Measurements from ENCODE around the gene SYTL3. TPM values are rescaled to one million over a fixed set of nuclear protein-coding genes. Genes with fewer than 3 reads are reported as not detected.
A peak's percentile ranks its signal among the peaks of the same experiment; 100 is the strongest.

Gene SYTL3
- total and polyA plus RNA-seq, 2 donors from 2014 or later: 3.1 to 16.0 TPM

DNA sequence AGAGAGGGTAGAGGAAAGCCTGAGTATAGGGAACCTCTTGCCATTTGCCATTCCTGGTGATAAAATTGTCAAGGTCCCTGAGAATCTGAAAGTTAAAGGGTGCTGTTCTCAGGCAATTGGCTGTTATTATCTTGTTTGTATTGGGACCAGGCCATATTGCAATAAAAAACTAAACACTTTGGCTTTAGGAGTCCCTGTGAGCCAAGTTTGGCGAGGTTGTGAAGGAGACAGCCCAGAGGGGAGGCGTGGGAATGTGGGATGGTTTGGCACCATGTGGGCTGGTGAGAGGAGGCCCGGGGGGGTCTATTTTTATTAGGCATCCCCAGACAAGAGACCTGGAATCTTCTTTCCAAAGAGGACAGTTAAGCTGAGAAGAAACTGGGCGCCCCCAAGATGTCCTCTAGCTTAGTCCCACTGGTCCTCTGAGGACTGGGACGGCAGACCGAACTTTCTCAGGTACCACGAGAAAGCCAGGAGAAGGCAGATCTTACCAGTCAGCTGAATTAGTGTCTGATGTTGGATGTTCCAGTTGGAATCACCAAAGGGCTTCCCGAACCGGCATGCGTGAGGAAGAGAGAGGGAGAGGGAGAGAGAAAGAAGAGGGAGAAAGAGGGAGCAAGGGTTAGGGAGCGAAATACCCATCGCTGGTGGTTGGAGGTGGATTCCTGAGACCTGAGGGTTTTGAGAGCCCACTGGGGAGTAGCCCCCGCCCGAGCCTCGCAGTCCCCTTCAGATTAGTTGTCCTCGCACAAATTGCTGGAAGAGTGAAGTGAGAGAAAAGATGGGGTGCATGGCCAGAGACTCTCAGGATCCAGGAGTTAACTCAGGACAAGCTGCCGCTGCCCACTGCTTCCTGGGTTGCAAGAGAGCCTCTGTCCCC, 29.7 kb upstream of the SYTL3 start:
- intact Hi-C loops (cut with DNase I): no loop called here
- no peaks in the 10 kb centered on the region for H3K27me3 ChIP-seq (ENCODE audit: control insufficient read depth, insufficient read depth, low read length)
- DNase-seq (peak in 1 of 5 donors; percentile 36), FAIRE-seq (no peak)
- no peak overlapping the region for H3K4me3 ChIP-seq (ENCODE audit: low read length in 3 of 3)
- H3K36me3 ChIP-seq (ENCODE audit: control insufficient read depth in 2 of 3, insufficient read depth in 3 of 3, low read length in 3 of 3): peaks cover 0 to 3% (median 0%) of the 10 kb centered on the region in 3 donors
- H3K27ac ChIP-seq (ENCODE audit: low read depth in 2 of 2, low read length in 2 of 2): no peak overlapping the region
- no peak overlapping the region for H3K9ac ChIP-seq (ENCODE audit: low read length in 3 of 3)
- TF ChIP-seq, protein P1, sequence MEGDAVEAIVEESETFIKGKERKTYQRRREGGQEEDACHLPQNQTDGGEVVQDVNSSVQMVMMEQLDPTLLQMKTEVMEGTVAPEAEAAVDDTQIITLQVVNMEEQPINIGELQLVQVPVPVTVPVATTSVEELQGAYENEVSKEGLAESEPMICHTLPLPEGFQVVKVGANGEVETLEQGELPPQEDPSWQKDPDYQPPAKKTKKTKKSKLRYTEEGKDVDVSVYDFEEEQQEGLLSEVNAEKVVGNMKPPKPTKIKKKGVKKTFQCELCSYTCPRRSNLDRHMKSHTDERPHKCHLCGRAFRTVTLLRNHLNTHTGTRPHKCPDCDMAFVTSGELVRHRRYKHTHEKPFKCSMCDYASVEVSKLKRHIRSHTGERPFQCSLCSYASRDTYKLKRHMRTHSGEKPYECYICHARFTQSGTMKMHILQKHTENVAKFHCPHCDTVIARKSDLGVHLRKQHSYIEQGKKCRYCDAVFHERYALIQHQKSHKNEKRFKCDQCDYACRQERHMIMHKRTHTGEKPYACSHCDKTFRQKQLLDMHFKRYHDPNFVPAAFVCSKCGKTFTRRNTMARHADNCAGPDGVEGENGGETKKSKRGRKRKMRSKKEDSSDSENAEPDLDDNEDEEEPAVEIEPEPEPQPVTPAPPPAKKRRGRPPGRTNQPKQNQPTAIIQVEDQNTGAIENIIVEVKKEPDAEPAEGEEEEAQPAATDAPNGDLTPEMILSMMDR (IDR thresholded peaks at IDR 0.05; ENCODE audit: borderline replicate concordance, extremely low read depth, insufficient read depth): no peak
- peaks cover 0 to 3% (median 0%) of the 10 kb centered on the region in 3 donors for H3K4me1 ChIP-seq (ENCODE audit: control insufficient read depth in 2 of 3, insufficient read depth in 2 of 3, low read depth in 1 of 3, low read length in 3 of 3)
- H3K9me3 ChIP-seq (ENCODE audit: control insufficient read depth in 2 of 3, insufficient read depth in 1 of 3, low read length in 3 of 3): no peaks in the 10 kb centered on the region

DNA sequence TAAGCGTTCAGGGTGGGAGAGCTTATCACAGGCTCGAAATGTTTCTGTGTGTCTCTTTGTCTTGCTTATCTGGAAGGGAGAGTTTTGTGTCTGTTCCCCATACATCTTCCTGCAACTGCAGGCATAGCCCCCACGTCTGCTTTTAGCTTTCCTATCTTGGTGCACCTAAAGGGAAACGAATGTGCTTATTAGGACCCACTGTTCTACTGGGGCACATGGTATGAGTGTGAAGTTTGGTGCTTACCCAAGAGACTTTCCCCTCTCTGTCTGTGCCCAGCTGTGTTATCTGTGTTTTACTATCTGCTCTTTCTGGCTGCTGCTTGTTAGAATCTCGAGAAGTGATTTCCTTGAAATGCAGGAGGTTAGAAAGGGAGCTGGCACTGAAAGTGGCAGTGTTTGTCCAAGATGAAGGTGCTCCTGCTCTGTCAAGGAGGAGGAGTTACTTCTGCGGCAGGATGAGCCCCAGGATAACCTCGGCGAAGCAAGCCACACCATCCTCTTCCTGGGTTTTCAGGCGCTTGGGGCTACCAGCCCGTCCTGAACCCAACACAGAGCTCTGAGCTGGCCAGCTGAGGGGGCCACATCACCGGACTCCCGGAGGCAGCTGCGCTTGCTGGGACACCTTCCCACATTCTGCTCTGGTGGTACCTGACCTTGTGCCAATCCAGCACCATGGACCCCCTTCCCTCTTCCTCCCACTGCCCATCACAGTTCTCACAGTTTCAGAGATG, 28.7 kb upstream of the SYTL3 start:
- H3K9me3 ChIP-seq (ENCODE audit: control insufficient read depth in 2 of 3, insufficient read depth in 1 of 3, low read length in 3 of 3): no peaks in the 10 kb centered on the region
- H3K9ac ChIP-seq (ENCODE audit: low read length in 3 of 3): no peak overlapping the region
- TF ChIP-seq, protein P1 (IDR thresholded peaks at IDR 0.05; ENCODE audit: borderline replicate concordance, extremely low read depth, insufficient read depth): no peak
- H3K27me3 ChIP-seq (ENCODE audit: control insufficient read depth, insufficient read depth, low read length): no peaks in the 10 kb centered on the region
- no peak overlapping the region for H3K27ac ChIP-seq (ENCODE audit: low read depth in 2 of 2, low read length in 2 of 2)
- H3K4me1 ChIP-seq (ENCODE audit: control insufficient read depth in 2 of 3, insufficient read depth in 2 of 3, low read depth in 1 of 3, low read length in 3 of 3): peaks cover 0 to 8% (median 0%) of the 10 kb centered on the region in 3 donors
- H3K4me3 ChIP-seq (ENCODE audit: low read length in 3 of 3): no peak overlapping the region
- intact Hi-C loops (cut with DNase I): no loop called here
- FAIRE-seq: no peak
- DNase-seq: peak in 1 of 5 donors; percentile 44
- H3K36me3 ChIP-seq (ENCODE audit: control insufficient read depth in 2 of 3, insufficient read depth in 3 of 3, low read length in 3 of 3): peaks cover 0 to 3% (median 0%) of the 10 kb centered on the region in 3 donors

DNA sequence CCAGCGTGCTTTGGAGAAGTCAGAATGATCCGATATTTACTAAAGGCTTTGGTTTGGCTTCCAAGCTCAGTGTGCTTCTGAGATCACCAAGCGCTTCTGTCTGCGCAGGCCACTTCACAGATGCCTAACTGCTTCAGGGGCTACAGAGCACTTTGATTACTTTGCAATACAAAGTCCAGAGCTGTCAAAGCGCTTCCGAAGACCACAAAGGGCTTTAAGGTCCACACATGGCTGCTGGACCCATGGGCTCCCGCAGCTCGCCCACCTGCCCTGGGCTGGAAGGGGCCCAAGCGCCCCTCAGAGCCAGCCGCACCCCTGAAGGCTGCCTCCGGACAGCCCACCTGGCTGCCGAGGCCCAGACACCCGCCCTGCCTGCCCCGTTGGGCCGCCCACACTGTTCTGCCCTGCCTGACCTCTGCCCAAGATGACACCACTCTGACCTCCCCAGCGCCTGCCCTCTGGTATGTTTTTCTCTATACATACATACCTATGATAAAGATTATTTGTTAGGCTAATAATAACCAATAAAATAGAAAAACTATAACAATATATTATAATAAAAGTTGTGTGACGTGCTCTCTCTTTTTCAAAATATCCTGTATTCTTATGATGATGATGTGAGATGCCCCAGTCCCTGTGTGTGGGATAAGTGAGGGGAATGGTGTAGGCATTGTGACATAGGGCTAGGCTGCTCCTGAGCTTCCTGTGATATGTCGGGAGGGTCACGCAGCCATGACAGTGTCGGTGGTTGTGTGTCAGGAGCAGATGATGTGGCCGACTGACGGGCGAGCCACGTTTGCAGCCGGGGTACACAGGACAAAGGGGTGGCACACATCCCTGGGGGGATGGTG, 27.9 kb upstream of the SYTL3 start:
- H3K9ac ChIP-seq (ENCODE audit: low read length in 3 of 3): no peak overlapping the region
- TF ChIP-seq, protein P1 (IDR thresholded peaks at IDR 0.05; ENCODE audit: borderline replicate concordance, extremely low read depth, insufficient read depth): no peak
- FAIRE-seq (no peak), DNase-seq (peak in 1 of 5 donors; percentile 59)
- intact Hi-C loops (cut with DNase I): no loop called here
- H3K27me3 ChIP-seq (ENCODE audit: control insufficient read depth, insufficient read depth, low read length): no peaks in the 10 kb centered on the region
- no peak overlapping the region for H3K4me3 ChIP-seq (ENCODE audit: low read length in 3 of 3)
- H3K27ac ChIP-seq (ENCODE audit: low read depth in 2 of 2, low read length in 2 of 2): no peak overlapping the region
- H3K36me3 ChIP-seq (ENCODE audit: control insufficient read depth in 2 of 3, insufficient read depth in 3 of 3, low read length in 3 of 3): peaks cover 3 to 5% (median 5%) of the 10 kb centered on the region in 3 donors
- peaks cover 0 to 13% (median 0%) of the 10 kb centered on the region in 3 donors for H3K4me1 ChIP-seq (ENCODE audit: control insufficient read depth in 2 of 3, insufficient read depth in 2 of 3, low read depth in 1 of 3, low read length in 3 of 3)
- H3K9me3 ChIP-seq (ENCODE audit: control insufficient read depth in 2 of 3, insufficient read depth in 1 of 3, low read length in 3 of 3): no peaks in the 10 kb centered on the region
